Measurements from ENCODE around the gene TTC34. TPM values are rescaled to one million over a fixed set of nuclear protein-coding genes. Genes with fewer than 3 reads are reported as not detected.
A peak's percentile ranks its signal among the peaks of the same experiment; 100 is the strongest.
"Not testable (repeated sequence)": the region's sequence is repeated elsewhere in the genome, so short reads cannot be mapped to it uniquely, and the experiment has no call there.

Gene TTC34
- total and polyA plus RNA-seq, 5 donors from 2014 or later: 0.05 to 1.1 (median 0.13) TPM

GRCh38 chr1:2687638-2688335, 113.7 kb downstream of the TTC34 start:
- H3K27me3 ChIP-seq (ENCODE audit: control insufficient read depth, insufficient read depth, low read length); H3K36me3 Mint-ChIP-seq; H3K4me1 Mint-ChIP-seq; H3K4me3 Mint-ChIP-seq; H3K27ac Mint-ChIP-seq; H3K4me1 ChIP-seq (ENCODE audit: control insufficient read depth, insufficient read depth, low read length, poor library complexity, severe bottlenecking); H3K27me3 Mint-ChIP-seq; ATAC-seq (ENCODE audit: low read depth in 2 of 2); H3K9me3 Mint-ChIP-seq; H3K9me3 ChIP-seq (ENCODE audit: control insufficient read depth in 2 of 2, low read length in 2 of 2); H3K27ac ChIP-seq (ENCODE audit: insufficient read depth, low read length, poor library complexity, severe bottlenecking); H3K36me3 ChIP-seq (ENCODE audit: control insufficient read depth, insufficient read depth, low read length); H3K4me3 ChIP-seq (ENCODE audit: low read depth, low read length): not testable (repeated sequence)
- DNase-seq: peak in 1 of 3 donors; percentile 20

- DNase-seq; H3K36me3 Mint-ChIP-seq; ATAC-seq (ENCODE audit: low read depth in 2 of 2): not testable (repeated sequence)
These were observed 114.3 kb downstream of the TTC34 start for GRCh38 chr1:2687174-2687591.

GRCh38 chr1:2686091-2686863, 115.2 kb downstream of the TTC34 start:
- not testable (repeated sequence) for H3K4me1 ChIP-seq (ENCODE audit: control insufficient read depth, insufficient read depth, low read length, poor library complexity, severe bottlenecking); H3K4me1 Mint-ChIP-seq; H3K36me3 ChIP-seq (ENCODE audit: control insufficient read depth, insufficient read depth, low read length); H3K27ac ChIP-seq (ENCODE audit: insufficient read depth, low read length, poor library complexity, severe bottlenecking); H3K27ac Mint-ChIP-seq; H3K9me3 ChIP-seq (ENCODE audit: control insufficient read depth in 2 of 2, low read length in 2 of 2); DNase-seq; ATAC-seq (ENCODE audit: low read depth in 2 of 2); H3K36me3 Mint-ChIP-seq; H3K9me3 Mint-ChIP-seq; H3K4me3 ChIP-seq (ENCODE audit: low read depth, low read length); H3K4me3 Mint-ChIP-seq; H3K27me3 ChIP-seq (ENCODE audit: control insufficient read depth, insufficient read depth, low read length); H3K27me3 Mint-ChIP-seq

More at GRCh38 chr1:2687174-2687591, 114.3 kb downstream of the TTC34 start:
- H3K9me3 ChIP-seq (ENCODE audit: control insufficient read depth in 2 of 2, low read length in 2 of 2); H3K27ac ChIP-seq (ENCODE audit: insufficient read depth, low read length, poor library complexity, severe bottlenecking); H3K4me3 Mint-ChIP-seq; H3K4me3 ChIP-seq (ENCODE audit: low read depth, low read length); H3K9me3 Mint-ChIP-seq; H3K36me3 ChIP-seq (ENCODE audit: control insufficient read depth, insufficient read depth, low read length); H3K4me1 Mint-ChIP-seq; H3K27me3 ChIP-seq (ENCODE audit: control insufficient read depth, insufficient read depth, low read length); H3K27ac Mint-ChIP-seq; H3K27me3 Mint-ChIP-seq; H3K4me1 ChIP-seq (ENCODE audit: control insufficient read depth, insufficient read depth, low read length, poor library complexity, severe bottlenecking): not testable (repeated sequence)

DNA sequence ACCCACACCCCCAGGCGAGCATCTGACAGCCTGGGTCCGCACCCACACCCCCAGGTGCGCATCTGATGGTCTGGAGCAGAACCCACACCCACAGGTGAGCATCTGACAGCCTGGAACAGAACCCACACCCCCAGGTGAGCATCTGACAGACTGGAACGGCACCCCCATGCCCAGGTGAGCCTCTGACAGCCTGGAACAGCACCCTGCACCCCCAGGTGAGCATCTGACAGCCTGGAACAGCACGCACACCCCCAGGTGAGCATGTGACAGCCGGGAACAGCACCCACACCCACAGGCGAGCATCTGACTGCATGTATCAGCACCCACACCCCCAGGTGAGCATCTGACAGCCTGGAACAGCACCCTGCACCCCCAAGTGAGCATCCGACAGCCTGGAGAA, 115.8 kb downstream of the TTC34 start:
- not testable (repeated sequence) for H3K4me3 Mint-ChIP-seq; H3K27ac Mint-ChIP-seq; ATAC-seq (ENCODE audit: low read depth in 2 of 2); H3K27ac ChIP-seq (ENCODE audit: insufficient read depth, low read length, poor library complexity, severe bottlenecking); H3K4me3 ChIP-seq (ENCODE audit: low read depth, low read length); H3K4me1 ChIP-seq (ENCODE audit: control insufficient read depth, insufficient read depth, low read length, poor library complexity, severe bottlenecking); H3K27me3 Mint-ChIP-seq; H3K36me3 Mint-ChIP-seq; H3K9me3 ChIP-seq (ENCODE audit: control insufficient read depth in 2 of 2, low read length in 2 of 2); H3K4me1 Mint-ChIP-seq; DNase-seq; H3K27me3 ChIP-seq (ENCODE audit: control insufficient read depth, insufficient read depth, low read length); H3K36me3 ChIP-seq (ENCODE audit: control insufficient read depth, insufficient read depth, low read length); H3K9me3 Mint-ChIP-seq

GRCh38 chr1:2684878-2685277, 116.6 kb downstream of the TTC34 start:
- not testable (repeated sequence) for H3K27me3 ChIP-seq (ENCODE audit: control insufficient read depth, insufficient read depth, low read length); H3K27ac ChIP-seq (ENCODE audit: insufficient read depth, low read length, poor library complexity, severe bottlenecking); ATAC-seq (ENCODE audit: low read depth in 2 of 2); H3K4me1 ChIP-seq (ENCODE audit: control insufficient read depth, insufficient read depth, low read length, poor library complexity, severe bottlenecking); H3K36me3 ChIP-seq (ENCODE audit: control insufficient read depth, insufficient read depth, low read length); H3K4me1 Mint-ChIP-seq; H3K9me3 Mint-ChIP-seq; H3K36me3 Mint-ChIP-seq; H3K27me3 Mint-ChIP-seq; H3K4me3 ChIP-seq (ENCODE audit: low read depth, low read length); H3K27ac Mint-ChIP-seq; H3K4me3 Mint-ChIP-seq; DNase-seq; H3K9me3 ChIP-seq (ENCODE audit: control insufficient read depth in 2 of 2, low read length in 2 of 2)

DNA sequence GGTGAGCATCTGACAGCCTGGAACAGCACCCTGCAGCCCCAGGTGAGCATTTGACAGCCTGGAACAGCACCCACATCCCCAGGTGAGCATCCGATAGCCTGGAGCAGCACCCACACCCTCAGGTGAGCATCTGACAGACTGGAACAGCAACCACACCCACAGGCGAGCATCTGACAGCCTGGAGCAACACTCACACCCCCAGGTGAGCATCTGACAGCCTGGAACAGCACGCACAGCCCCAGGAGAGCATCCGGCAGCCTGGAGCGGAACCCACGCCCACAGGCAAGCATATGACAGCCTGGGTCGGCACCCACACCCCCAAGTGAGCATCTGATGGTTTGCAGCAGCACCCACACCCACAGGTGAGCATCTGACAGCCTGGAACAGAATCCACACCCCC, 117.5 kb downstream of the TTC34 start:
- H3K27me3 ChIP-seq (ENCODE audit: control insufficient read depth, insufficient read depth, low read length); H3K36me3 ChIP-seq (ENCODE audit: control insufficient read depth, insufficient read depth, low read length); H3K4me3 ChIP-seq (ENCODE audit: low read depth, low read length); H3K27ac ChIP-seq (ENCODE audit: insufficient read depth, low read length, poor library complexity, severe bottlenecking); H3K4me3 Mint-ChIP-seq; H3K27me3 Mint-ChIP-seq; H3K4me1 Mint-ChIP-seq; H3K4me1 ChIP-seq (ENCODE audit: control insufficient read depth, insufficient read depth, low read length, poor library complexity, severe bottlenecking); H3K9me3 Mint-ChIP-seq; ATAC-seq (ENCODE audit: low read depth in 2 of 2); H3K9me3 ChIP-seq (ENCODE audit: control insufficient read depth in 2 of 2, low read length in 2 of 2); H3K36me3 Mint-ChIP-seq; H3K27ac Mint-ChIP-seq: not testable (repeated sequence)
- DNase-seq: peak in 1 of 3 donors; percentile 31

- DNase-seq: not testable (repeated sequence)
These were observed 118.2 kb downstream of the TTC34 start for GRCh38 chr1:2683321-2683741.

DNA sequence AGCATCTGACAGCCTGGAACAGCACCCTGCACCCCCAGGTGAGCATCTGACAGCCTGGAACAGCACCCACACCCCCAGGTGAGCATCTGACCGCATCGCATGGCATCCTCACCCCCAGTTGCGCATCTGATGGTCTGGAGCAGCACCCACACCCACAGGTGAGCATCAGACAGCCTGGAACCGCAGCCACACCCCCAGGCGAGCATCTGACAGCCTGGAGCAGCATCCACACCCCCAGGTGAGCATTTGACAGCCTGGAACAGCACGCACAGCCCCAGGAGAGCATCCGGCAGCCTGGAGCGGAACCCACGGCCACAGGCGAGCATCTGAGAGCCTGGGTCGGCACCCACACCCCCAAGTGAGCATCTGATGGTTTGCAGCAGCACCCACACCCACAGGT, 118.6 kb downstream of the TTC34 start:
- not testable (repeated sequence) for H3K4me3 ChIP-seq (ENCODE audit: low read depth, low read length); DNase-seq

More at GRCh38 chr1:2683321-2683741, 118.2 kb downstream of the TTC34 start:
- not testable (repeated sequence) for H3K4me1 Mint-ChIP-seq; H3K9me3 ChIP-seq (ENCODE audit: control insufficient read depth in 2 of 2, low read length in 2 of 2); H3K27me3 ChIP-seq (ENCODE audit: control insufficient read depth, insufficient read depth, low read length); H3K36me3 ChIP-seq (ENCODE audit: control insufficient read depth, insufficient read depth, low read length); H3K4me1 ChIP-seq (ENCODE audit: control insufficient read depth, insufficient read depth, low read length, poor library complexity, severe bottlenecking); H3K4me3 ChIP-seq (ENCODE audit: low read depth, low read length); H3K36me3 Mint-ChIP-seq; ATAC-seq (ENCODE audit: low read depth in 2 of 2); H3K27me3 Mint-ChIP-seq; H3K27ac ChIP-seq (ENCODE audit: insufficient read depth, low read length, poor library complexity, severe bottlenecking); H3K4me3 Mint-ChIP-seq; H3K27ac Mint-ChIP-seq; H3K9me3 Mint-ChIP-seq

More for the DNA sequence above, 118.6 kb downstream of the TTC34 start:
- H3K4me1 ChIP-seq (ENCODE audit: control insufficient read depth, insufficient read depth, low read length, poor library complexity, severe bottlenecking); H3K36me3 ChIP-seq (ENCODE audit: control insufficient read depth, insufficient read depth, low read length); ATAC-seq (ENCODE audit: low read depth in 2 of 2); H3K27ac ChIP-seq (ENCODE audit: insufficient read depth, low read length, poor library complexity, severe bottlenecking); H3K36me3 Mint-ChIP-seq; H3K4me3 Mint-ChIP-seq; H3K4me1 Mint-ChIP-seq; H3K27me3 Mint-ChIP-seq; H3K27me3 ChIP-seq (ENCODE audit: control insufficient read depth, insufficient read depth, low read length); H3K27ac Mint-ChIP-seq; H3K9me3 ChIP-seq (ENCODE audit: control insufficient read depth in 2 of 2, low read length in 2 of 2); H3K9me3 Mint-ChIP-seq: not testable (repeated sequence)

Data from CD4-positive, CD25-positive, alpha-beta regulatory T cell (primary cell).